ENCODE data around the gene MRPL50. TPM values are rescaled to one million over a fixed set of nuclear protein-coding genes. Genes with fewer than 3 reads are reported as not detected.

Gene MRPL50
- total RNA-seq, 1 experiment from 2014 or later, result 20.0 TPM

DNA sequence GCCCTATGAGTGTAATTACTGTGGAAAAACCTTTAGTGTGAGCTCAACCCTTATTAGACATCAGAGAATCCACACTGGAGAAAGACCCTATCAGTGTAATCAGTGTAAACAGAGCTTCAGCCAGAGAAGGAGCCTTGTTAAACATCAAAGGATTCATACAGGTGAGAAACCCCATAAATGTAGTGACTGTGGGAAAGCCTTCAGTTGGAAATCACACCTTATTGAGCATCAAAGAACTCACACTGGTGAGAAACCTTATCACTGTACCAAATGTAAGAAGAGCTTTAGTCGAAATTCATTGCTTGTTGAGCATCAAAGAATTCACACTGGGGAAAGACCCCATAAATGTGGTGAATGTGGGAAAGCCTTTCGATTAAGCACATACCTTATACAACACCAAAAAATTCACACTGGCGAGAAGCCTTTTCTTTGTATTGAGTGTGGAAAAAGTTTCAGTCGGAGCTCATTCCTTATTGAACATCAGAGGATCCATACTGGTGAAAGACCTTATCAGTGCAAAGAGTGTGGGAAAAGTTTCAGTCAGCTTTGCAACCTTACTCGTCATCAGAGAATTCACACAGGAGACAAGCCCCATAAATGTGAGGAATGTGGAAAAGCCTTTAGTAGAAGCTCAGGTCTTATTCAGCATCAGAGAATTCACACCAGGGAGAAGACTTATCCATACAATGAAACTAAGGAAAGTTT lies 10.1 kb upstream of the MRPL50 start:
- no peak overlapping the region for H2BK5ac ChIP-seq (ENCODE audit: insufficient read length, low read length)
- H3K79me2 ChIP-seq (ENCODE audit: insufficient read depth, low read length), result no peaks in the 10 kb centered on the region
- no peaks in the 10 kb centered on the region for H3K79me1 ChIP-seq (ENCODE audit: insufficient read depth, low read depth, low read length, poor library complexity, severe bottlenecking)
- H3K4ac ChIP-seq (ENCODE audit: low read depth, low read length), result no peak overlapping the region
- H4K91ac ChIP-seq (ENCODE audit: insufficient read length, low read depth, low read length), result no peak overlapping the region
- no peak overlapping the region for H3K56ac ChIP-seq (ENCODE audit: insufficient read length, low read depth, low read length)
- H3K4me1 Mint-ChIP-seq, result no peaks in the 10 kb centered on the region
- no peak overlapping the region for H3K4me2 ChIP-seq (ENCODE audit: insufficient read depth, insufficient read length, low read length)
- H3K14ac ChIP-seq (ENCODE audit: insufficient read depth, low read length), result no peak overlapping the region
- no peak overlapping the region for H3K9ac ChIP-seq (ENCODE audit: extremely low read depth, insufficient read length, low read length)
- peaks cover 76 to 88% (median 80%) of the 10 kb centered on the region in 3 experiments for H3K36me3 Mint-ChIP-seq (ENCODE audit: insufficient read depth in 1 of 3, low read depth in 3 of 3)
- TF ChIP-seq, protein P1, sequence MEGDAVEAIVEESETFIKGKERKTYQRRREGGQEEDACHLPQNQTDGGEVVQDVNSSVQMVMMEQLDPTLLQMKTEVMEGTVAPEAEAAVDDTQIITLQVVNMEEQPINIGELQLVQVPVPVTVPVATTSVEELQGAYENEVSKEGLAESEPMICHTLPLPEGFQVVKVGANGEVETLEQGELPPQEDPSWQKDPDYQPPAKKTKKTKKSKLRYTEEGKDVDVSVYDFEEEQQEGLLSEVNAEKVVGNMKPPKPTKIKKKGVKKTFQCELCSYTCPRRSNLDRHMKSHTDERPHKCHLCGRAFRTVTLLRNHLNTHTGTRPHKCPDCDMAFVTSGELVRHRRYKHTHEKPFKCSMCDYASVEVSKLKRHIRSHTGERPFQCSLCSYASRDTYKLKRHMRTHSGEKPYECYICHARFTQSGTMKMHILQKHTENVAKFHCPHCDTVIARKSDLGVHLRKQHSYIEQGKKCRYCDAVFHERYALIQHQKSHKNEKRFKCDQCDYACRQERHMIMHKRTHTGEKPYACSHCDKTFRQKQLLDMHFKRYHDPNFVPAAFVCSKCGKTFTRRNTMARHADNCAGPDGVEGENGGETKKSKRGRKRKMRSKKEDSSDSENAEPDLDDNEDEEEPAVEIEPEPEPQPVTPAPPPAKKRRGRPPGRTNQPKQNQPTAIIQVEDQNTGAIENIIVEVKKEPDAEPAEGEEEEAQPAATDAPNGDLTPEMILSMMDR (conservative IDR thresholded peaks at IDR 0.05), result no peak
- H2AFZ ChIP-seq (ENCODE audit: low read length), result no peak overlapping the region
- no peak overlapping the region for H2BK15ac ChIP-seq (ENCODE audit: low read depth, low read length)
- no peaks in the 10 kb centered on the region for H3K23me2 ChIP-seq (ENCODE audit: insufficient read length, low read depth, low read length, poor library complexity, severe bottlenecking)
- no peak overlapping the region for H4K5ac ChIP-seq (ENCODE audit: insufficient read length, low read depth, low read length)
- WGBS (ENCODE audit: extremely low coverage, insufficient read length, low lambda C conversion rate), result no CpG with 5 or more reads among the region's 5 CpGs
- H2BK120ac ChIP-seq (ENCODE audit: low read depth, low read length, poor library complexity, severe bottlenecking), result no peak overlapping the region
- H2BK20ac ChIP-seq (ENCODE audit: low read depth, low read length, poor library complexity, severe bottlenecking), result no peak overlapping the region
- no peak overlapping the region for H3K23ac ChIP-seq (ENCODE audit: insufficient read length, low read depth, low read length)
- no peak for DNase-seq
- H3K18ac ChIP-seq (ENCODE audit: insufficient read length, low read depth, low read length), result no peak overlapping the region
- no peaks in the 10 kb centered on the region; the same call in none of the 2 replicates for H3K27me3 Mint-ChIP-seq (ENCODE audit: low read depth)
- no peak overlapping the region for H3K27ac ChIP-seq (ENCODE audit: insufficient read length, low read depth, low read length)
- no peak overlapping the region for H4K8ac ChIP-seq (replicated peaks; ENCODE audit: insufficient read length, low read depth, low read length)
- H3K9me3 ChIP-seq (ENCODE audit: control insufficient read depth, low read depth, low read length), result peaks cover 44% of the 10 kb centered on the region
- H4K20me1 ChIP-seq (ENCODE audit: control insufficient read depth, insufficient read depth, insufficient read length), result no peaks in the 10 kb centered on the region
- no peak overlapping the region for H3T11ph ChIP-seq (ENCODE audit: low read length)
- peaks cover 76 to 80% of the 10 kb centered on the region in 2 experiments for H3K9me3 Mint-ChIP-seq
- no peak overlapping the region for H2AK5ac ChIP-seq (ENCODE audit: insufficient read length, low read length)
- H3K27me3 ChIP-seq (ENCODE audit: insufficient read depth, low read length), result no peaks in the 10 kb centered on the region
- H3K4me1 ChIP-seq (ENCODE audit: insufficient read depth, low read length), result no peaks in the 10 kb centered on the region
- no peak overlapping the region for H3K4me3 Mint-ChIP-seq
- no peak overlapping the region for H2BK12ac ChIP-seq (ENCODE audit: insufficient read length, low read depth, low read length)
- no peak overlapping the region for H3K27ac Mint-ChIP-seq

Data from H9 (cell line).